IgD-negative memory B cell (primary cell): ENCODE data around the gene RIPK1. TPM values are rescaled to one million over a fixed set of nuclear protein-coding genes. Genes with fewer than 3 reads are reported as not detected.

Source experiments
- polyA plus RNA-seq: library from polyadenylated mRNA; unstranded; fragments of 300-500 nt; fragmentation: Illumina TruSeq; gene quantifications from one replicate; pipeline ENCODE4 v1.2.3, GENCODE V29; 2021

RIPK1 gene
- polyA plus RNA-seq, 1 donor from 2014 or later = 13.0 TPM

Other genes starting within 250 kb of the RIPK1 start
- 85.6 TPM for gene SERPINB1, start 226.6 kb upstream of the RIPK1 start, polyA plus RNA-seq
- 20.1 TPM for gene SERPINB9, start 165.2 kb upstream of the RIPK1 start, polyA plus RNA-seq
- 77.8 TPM for gene SERPINB6, start 96.9 kb upstream of the RIPK1 start, polyA plus RNA-seq
- gene NQO2, start 68.6 kb upstream of the RIPK1 start, polyA plus RNA-seq = 27.6 TPM
- gene BPHL, start 50.2 kb downstream of the RIPK1 start, polyA plus RNA-seq = 17.3 TPM
- gene TUBB2A, start 89.0 kb downstream of the RIPK1 start, polyA plus RNA-seq = 12.8 TPM
- gene TUBB2B, start 159.2 kb downstream of the RIPK1 start, polyA plus RNA-seq = 0.55 TPM
- gene PSMG4, start 190.5 kb downstream of the RIPK1 start, polyA plus RNA-seq = 43.5 TPM